ENCODE results near the gene TMEM88. TPM values are rescaled to one million over a fixed set of nuclear protein-coding genes. Genes with fewer than 3 reads are reported as not detected.
A peak's percentile ranks its signal among the peaks of the same experiment; 100 is the strongest.

The TMEM88 gene
- total and polyA plus RNA-seq, 2 of the 13 experiments (the other 11 are each of a cell fraction or from before 2014, with no cell fraction given), result 0.31 to 0.66 TPM

DNA sequence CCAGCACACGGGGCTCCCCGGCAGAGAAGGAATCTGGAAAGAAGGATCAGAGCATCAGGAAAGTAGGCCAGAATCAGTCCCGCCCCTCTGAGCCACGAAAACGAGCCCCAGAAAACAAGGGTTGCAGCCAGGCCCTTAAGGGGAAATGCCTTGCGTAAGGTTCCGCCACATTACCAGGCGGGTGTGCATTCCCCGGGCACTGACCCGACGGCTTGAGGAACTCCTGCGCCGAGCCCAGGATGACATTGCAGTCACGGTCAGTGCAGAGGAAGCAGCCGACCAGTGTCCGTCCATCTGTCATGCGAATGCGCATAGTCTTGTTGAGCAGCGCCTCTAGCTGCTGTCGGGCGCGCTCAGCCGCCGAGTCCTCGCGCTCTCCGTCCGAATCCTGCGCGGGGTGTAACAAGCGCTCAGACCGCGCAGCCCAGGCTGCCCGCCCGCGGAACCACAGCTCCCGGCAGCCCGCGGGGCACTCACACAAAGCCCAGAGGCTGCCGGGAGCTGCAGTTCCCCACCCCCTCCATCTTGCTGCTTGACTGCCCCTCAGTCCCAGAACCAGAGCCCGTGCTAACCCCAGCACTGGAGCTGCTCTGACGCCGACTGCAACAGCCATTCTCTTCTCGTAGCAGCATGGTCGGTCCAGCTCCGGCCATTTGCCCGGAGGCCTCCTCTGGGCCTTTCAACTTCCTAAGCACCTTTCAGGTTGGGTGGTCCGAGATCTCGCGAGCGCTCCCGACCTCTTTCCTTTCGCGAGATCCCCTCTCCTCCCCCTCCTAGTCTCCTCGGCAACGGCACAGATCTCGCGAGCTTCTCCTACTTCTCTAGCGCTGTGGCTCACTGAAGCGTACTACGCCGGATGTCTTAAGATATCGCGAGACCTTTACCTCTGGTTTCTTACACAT is 2.2 kb downstream of the TMEM88 start, which contains the start of gene NAA38 (continued):
- TF ChIP-seq, protein P1, sequence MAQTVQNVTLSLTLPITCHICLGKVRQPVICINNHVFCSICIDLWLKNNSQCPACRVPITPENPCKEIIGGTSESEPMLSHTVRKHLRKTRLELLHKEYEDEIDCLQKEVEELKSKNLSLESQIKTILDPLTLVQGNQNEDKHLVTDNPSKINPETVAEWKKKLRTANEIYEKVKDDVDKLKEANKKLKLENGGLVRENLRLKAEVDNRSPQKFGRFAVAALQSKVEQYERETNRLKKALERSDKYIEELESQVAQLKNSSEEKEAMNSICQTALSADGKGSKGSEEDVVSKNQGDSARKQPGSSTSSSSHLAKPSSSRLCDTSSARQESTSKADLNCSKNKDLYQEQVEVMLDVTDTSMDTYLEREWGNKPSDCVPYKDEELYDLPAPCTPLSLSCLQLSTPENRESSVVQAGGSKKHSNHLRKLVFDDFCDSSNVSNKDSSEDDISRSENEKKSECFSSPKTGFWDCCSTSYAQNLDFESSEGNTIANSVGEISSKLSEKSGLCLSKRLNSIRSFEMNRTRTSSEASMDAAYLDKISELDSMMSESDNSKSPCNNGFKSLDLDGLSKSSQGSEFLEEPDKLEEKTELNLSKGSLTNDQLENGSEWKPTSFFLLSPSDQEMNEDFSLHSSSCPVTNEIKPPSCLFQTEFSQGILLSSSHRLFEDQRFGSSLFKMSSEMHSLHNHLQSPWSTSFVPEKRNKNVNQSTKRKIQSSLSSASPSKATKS (CRISPR knock-in tag; IDR thresholded peaks at IDR 0.05), result no peak
- peak; percentile 67 for TF ChIP-seq POLR2AphosphoS2 (IDR thresholded peaks at IDR 0.05; ENCODE audit: low read depth, low read length)
- 0 out of 2 replicates have a peak, but pooled peaks have one; percentile 61 for TF ChIP-seq GATAD1 (CRISPR knock-in tag; IDR thresholded peaks at IDR 0.05)
- TF ChIP-seq, protein P2, sequence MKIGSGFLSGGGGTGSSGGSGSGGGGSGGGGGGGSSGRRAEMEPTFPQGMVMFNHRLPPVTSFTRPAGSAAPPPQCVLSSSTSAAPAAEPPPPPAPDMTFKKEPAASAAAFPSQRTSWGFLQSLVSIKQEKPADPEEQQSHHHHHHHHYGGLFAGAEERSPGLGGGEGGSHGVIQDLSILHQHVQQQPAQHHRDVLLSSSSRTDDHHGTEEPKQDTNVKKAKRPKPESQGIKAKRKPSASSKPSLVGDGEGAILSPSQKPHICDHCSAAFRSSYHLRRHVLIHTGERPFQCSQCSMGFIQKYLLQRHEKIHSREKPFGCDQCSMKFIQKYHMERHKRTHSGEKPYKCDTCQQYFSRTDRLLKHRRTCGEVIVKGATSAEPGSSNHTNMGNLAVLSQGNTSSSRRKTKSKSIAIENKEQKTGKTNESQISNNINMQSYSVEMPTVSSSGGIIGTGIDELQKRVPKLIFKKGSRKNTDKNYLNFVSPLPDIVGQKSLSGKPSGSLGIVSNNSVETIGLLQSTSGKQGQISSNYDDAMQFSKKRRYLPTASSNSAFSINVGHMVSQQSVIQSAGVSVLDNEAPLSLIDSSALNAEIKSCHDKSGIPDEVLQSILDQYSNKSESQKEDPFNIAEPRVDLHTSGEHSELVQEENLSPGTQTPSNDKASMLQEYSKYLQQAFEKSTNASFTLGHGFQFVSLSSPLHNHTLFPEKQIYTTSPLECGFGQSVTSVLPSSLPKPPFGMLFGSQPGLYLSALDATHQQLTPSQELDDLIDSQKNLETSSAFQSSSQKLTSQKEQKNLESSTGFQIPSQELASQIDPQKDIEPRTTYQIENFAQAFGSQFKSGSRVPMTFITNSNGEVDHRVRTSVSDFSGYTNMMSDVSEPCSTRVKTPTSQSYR (CRISPR knock-in tag; IDR thresholded peaks at IDR 0.05; ENCODE audit: borderline replicate concordance), result peak; percentile 88; the same call in 1 of the 2 replicates
- TF ChIP-seq HNRNPK (IDR thresholded peaks at IDR 0.05; ENCODE audit: low read depth, low read length, poor library complexity, severe bottlenecking), result peak; percentile 68
- TF ChIP-seq TARDBP (CRISPR knock-in tag; IDR thresholded peaks at IDR 0.05), result peak; percentile 58; the same call in 1 of the 2 replicates
- no peak for TF ChIP-seq NFIC (IDR thresholded peaks at IDR 0.05; ENCODE audit: low read length)
- TF ChIP-seq, protein P3, sequence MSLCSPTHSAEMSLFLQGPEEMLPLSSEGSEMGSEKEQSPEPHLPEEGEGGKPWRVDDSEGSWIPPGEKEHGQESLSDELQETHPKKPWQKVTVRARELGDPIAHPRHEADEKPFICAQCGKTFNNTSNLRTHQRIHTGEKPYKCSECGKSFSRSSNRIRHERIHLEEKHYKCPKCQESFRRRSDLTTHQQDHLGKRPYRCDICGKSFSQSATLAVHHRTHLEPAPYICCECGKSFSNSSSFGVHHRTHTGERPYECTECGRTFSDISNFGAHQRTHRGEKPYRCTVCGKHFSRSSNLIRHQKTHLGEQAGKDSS (CRISPR knock-in tag; IDR thresholded peaks at IDR 0.05; ENCODE audit: borderline replicate concordance, low read depth), result peak; percentile 21; the same call in 1 of the 2 replicates
- TF ChIP-seq KLF13 (CRISPR knock-in tag; IDR thresholded peaks at IDR 0.05), result 0 out of 2 replicates have a peak, but pooled peaks have one; percentile 24
- TF ChIP-seq, protein P4, sequence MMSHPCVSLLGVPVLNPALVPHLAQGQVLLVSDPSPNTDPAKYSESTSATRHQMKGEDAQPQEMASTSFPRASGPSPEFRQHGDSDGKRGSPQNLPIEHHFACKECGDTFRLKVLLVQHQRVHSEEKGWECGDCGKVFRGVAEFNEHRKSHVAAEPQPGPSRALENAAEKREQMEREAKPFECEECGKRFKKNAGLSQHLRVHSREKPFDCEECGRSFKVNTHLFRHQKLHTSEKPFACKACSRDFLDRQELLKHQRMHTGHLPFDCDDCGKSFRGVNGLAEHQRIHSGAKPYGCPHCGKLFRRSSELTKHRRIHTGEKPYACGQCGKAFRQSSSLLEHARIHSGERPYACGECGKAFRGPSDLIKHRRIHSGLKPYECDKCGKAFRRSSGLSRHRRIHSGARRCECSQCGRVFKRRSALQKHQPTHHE (CRISPR knock-in tag; IDR thresholded peaks at IDR 0.05; ENCODE audit: borderline replicate concordance), result no peak
- TF ChIP-seq, protein P5, sequence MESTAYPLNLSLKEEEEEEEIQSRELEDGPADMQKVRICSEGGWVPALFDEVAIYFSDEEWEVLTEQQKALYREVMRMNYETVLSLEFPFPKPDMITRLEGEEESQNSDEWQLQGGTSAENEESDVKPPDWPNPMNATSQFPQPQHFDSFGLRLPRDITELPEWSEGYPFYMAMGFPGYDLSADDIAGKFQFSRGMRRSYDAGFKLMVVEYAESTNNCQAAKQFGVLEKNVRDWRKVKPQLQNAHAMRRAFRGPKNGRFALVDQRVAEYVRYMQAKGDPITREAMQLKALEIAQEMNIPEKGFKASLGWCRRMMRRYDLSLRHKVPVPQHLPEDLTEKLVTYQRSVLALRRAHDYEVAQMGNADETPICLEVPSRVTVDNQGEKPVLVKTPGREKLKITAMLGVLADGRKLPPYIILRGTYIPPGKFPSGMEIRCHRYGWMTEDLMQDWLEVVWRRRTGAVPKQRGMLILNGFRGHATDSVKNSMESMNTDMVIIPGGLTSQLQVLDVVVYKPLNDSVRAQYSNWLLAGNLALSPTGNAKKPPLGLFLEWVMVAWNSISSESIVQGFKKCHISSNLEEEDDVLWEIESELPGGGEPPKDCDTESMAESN (CRISPR knock-in tag; conservative IDR thresholded peaks at IDR 0.05), result peak; percentile 59; the same call in 1 of the 2 replicates
- TF ChIP-seq PRMT3 (CRISPR knock-in tag; IDR thresholded peaks at IDR 0.05; ENCODE audit: borderline replicate concordance, low read depth), result no peak
- TF ChIP-seq ARID2 (CRISPR knock-in tag; IDR thresholded peaks at IDR 0.05; ENCODE audit: borderline replicate concordance), result no peak
- TF ChIP-seq ZNF773 (CRISPR knock-in tag; IDR thresholded peaks at IDR 0.05; ENCODE audit: borderline replicate concordance), result 0 out of 2 replicates have a peak, but pooled peaks have one; percentile 43
- TF ChIP-seq, protein P6, sequence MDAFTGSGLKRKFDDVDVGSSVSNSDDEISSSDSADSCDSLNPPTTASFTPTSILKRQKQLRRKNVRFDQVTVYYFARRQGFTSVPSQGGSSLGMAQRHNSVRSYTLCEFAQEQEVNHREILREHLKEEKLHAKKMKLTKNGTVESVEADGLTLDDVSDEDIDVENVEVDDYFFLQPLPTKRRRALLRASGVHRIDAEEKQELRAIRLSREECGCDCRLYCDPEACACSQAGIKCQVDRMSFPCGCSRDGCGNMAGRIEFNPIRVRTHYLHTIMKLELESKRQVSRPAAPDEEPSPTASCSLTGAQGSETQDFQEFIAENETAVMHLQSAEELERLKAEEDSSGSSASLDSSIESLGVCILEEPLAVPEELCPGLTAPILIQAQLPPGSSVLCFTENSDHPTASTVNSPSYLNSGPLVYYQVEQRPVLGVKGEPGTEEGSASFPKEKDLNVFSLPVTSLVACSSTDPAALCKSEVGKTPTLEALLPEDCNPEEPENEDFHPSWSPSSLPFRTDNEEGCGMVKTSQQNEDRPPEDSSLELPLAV (CRISPR knock-in tag; conservative IDR thresholded peaks at IDR 0.05; ENCODE audit: low read depth), result no peak
- no peak for TF ChIP-seq SETDB1 (CRISPR knock-in tag; IDR thresholded peaks at IDR 0.05; ENCODE audit: borderline replicate concordance)

Measured in HepG2 (cell line).